Transverse colon (tissue), 4 donors: Measurements from ENCODE around the gene SGK2. TPM values are rescaled to one million over a fixed set of nuclear protein-coding genes. Genes with fewer than 3 reads are reported as not detected.

Experiments used
- DNase-seq: peaks from one replicate; pipeline ENCODE4 v3.0.0-alpha.2; 2019
- H3K27ac ChIP-seq, 4 donors: fragments of 200-600 bp; sonication (generic); 2 replicates each; pipeline ENCODE4 v1.5.1; 2016 to 2018; ENCODE audit warnings: inconsistent platforms in 4 of 4
- H3K27me3 ChIP-seq: fragments of 200-600 bp; sonication (generic); 2 replicates; pipeline ENCODE4 v1.5.1; 2017; ENCODE audit warnings: inconsistent platforms
- H3K36me3 ChIP-seq, 4 donors: fragments of 200-600 bp; sonication (generic); 2 replicates each; pipeline ENCODE4 v1.5.1; 2017 to 2019; ENCODE audit warnings: inconsistent platforms in 4 of 4
- H3K4me1 ChIP-seq, 4 donors: fragments of 200-600 bp; sonication (generic); 2 replicates each; pipeline ENCODE4 v1.5.1; 2017 to 2020; ENCODE audit warnings: inconsistent platforms in 4 of 4
- H3K4me3 ChIP-seq, 4 donors: fragments of 200-600 bp; sonication (generic); 1 replicate in 1 of 4; 2 replicates in 3 of 4; pipeline versions ENCODE4 v1.5.1 to v1.6.1; 2017 to 2019; ENCODE audit warnings: inconsistent platforms in 4 of 4
- H3K9me3 ChIP-seq, 2 donors: fragments of 200-600 bp; sonication (generic); 2 replicates each; pipeline ENCODE4 v1.5.1; 2017 to 2019; ENCODE audit warnings: inconsistent platforms in 2 of 2
- EP300 ChIP-seq: sonication (generic); formaldehyde crosslinking; IDR thresholded peaks from one replicate; pipeline ENCODE4 v1.6.1; 2017; ENCODE audit warnings: antibody characterized with exemption, low read depth
- POLR2A ChIP-seq: fragments of 450-650 bp; IDR thresholded peaks from one replicate; pipeline ENCODE4 v1.6.1; 2016; ENCODE audit warnings: antibody characterized with exemption, mild to moderate bottlenecking, moderate library complexity
- POLR2AphosphoS5 ChIP-seq, 3 donors: sonication (generic); formaldehyde crosslinking; IDR thresholded peaks; one replicate each; pipeline ENCODE4 v1.6.1; 2016; ENCODE audit warnings: antibody characterized with exemption in 3 of 3
- WGBS, 2 donors: methylation state at CpG; one replicate each; pipeline ENCODE4 v1.1.5; 2018; ENCODE audit warnings: low coverage in 1 of 2; 5-methylcytosine and 5-hydroxymethylcytosine counted together
- in situ Hi-C, 4 donors: fragments of 200-750 bp; cut with MboI; loops; one replicate each; pipeline versions ENCODE4 v1.15.0 to v1.15.1; 2017; ENCODE audit warnings: low sequenced_read_pairs in 3 of 4, low pct_ligation_motif_present in 1 of 4, low pct_unique_long_range_greater_than_20kb in 1 of 4
- intact Hi-C: fragments of 100-400 bp; cut with DNase I; formaldehyde crosslinking; loops from one replicate; pipeline ENCODE4 v1.15.1; 2023; ENCODE audit warnings: low total_unique reads
- total RNA-seq, 4 donors: library from RNA; depleted of rRNA; stranded (reverse); fragments of >200 nt; gene quantifications; one replicate each; pipeline ENCODE4 v1.1.0, GENCODE V29; 2016
- TF ChIP-seq, protein P1 (sequence below), 5 experiments: fragments of 200-600 bp in 3 of 5; fragments of 450-650 bp in 2 of 5; sonication (generic) in 3 of 5; IDR thresholded peaks; 1 replicate in 2 of 5; 2 replicates in 3 of 5; pipeline ENCODE4 v1.5.1; 2016 to 2017; ENCODE audit warnings: antibody characterized with exemption in 5 of 5, inconsistent platforms in 3 of 5, mild to moderate bottlenecking in 2 of 5, moderate library complexity in 1 of 5

Gene SGK2
- total RNA-seq, 4 donors from 2014 or later, result 71.6 to 293 (median 149) TPM

DNA sequence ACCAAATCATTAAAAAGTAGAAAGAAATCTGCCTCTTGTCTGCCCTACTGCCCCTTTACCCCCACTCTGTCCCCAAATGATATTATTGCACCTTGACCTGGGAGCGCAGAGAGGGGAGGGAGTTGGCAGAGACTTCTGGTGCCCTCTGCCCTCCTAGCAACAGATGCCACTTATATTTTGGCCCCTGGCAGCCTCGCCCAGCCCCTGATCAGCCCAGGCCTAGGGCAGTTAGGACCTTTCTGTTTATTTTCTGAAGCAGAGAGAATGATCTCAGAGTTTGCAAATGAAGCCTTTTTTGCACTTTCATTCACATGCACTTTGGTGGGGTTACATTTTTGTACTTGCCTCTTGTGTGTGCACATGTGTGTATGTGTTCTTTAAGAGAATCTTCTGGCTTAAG lies 8.4 kb upstream of the SGK2 start:
- TF ChIP-seq POLR2AphosphoS5 (IDR thresholded peaks at IDR 0.05), result no peak
- TF ChIP-seq, protein P1, sequence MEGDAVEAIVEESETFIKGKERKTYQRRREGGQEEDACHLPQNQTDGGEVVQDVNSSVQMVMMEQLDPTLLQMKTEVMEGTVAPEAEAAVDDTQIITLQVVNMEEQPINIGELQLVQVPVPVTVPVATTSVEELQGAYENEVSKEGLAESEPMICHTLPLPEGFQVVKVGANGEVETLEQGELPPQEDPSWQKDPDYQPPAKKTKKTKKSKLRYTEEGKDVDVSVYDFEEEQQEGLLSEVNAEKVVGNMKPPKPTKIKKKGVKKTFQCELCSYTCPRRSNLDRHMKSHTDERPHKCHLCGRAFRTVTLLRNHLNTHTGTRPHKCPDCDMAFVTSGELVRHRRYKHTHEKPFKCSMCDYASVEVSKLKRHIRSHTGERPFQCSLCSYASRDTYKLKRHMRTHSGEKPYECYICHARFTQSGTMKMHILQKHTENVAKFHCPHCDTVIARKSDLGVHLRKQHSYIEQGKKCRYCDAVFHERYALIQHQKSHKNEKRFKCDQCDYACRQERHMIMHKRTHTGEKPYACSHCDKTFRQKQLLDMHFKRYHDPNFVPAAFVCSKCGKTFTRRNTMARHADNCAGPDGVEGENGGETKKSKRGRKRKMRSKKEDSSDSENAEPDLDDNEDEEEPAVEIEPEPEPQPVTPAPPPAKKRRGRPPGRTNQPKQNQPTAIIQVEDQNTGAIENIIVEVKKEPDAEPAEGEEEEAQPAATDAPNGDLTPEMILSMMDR (IDR thresholded peaks at IDR 0.05), result no peak
- no peak for TF ChIP-seq POLR2A
- peaks cover 0 to 19% (median 5%) of the 10 kb centered on the region in 4 donors for H3K4me1 ChIP-seq
- intact Hi-C loops (no loop called here), in situ Hi-C loops (no loop called here)
- peak overlapping the region; percentile 21 to 34 (median 27) for H3K27ac ChIP-seq
- no peak overlapping the region for H3K4me3 ChIP-seq
- no peaks in the 10 kb centered on the region for H3K36me3 ChIP-seq
- 61 to 80% methylated on average over 1 to 2 of the region's 2 CpGs for WGBS, 2 donors
- H3K9me3 ChIP-seq, result no peaks in the 10 kb centered on the region
- peak; percentile 37 for DNase-seq
- no peaks in the 10 kb centered on the region for H3K27me3 ChIP-seq

DNA sequence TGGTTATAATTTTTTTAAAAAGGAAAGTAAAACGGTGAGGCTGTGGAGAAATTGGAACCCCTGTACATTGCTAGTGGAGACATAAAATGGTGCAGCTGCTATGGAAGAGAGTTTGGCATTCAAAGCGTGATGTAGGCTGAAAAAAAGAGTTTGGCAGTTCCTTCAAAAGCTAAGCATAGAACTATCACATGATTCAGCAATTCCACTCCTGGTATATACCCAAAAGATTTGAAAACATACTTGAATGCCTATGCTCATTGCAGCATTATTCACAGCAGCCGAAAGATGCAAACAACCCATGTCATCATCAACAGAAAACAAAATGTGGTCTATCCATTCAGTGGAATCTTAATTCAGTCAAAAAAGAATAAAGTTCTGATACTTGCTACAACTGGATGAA lies 4.5 kb upstream of the SGK2 start:
- in situ Hi-C loops, result no loop called here
- 68 to 75% methylated on average over 3 of the region's 3 CpGs for WGBS, 2 donors

DNA sequence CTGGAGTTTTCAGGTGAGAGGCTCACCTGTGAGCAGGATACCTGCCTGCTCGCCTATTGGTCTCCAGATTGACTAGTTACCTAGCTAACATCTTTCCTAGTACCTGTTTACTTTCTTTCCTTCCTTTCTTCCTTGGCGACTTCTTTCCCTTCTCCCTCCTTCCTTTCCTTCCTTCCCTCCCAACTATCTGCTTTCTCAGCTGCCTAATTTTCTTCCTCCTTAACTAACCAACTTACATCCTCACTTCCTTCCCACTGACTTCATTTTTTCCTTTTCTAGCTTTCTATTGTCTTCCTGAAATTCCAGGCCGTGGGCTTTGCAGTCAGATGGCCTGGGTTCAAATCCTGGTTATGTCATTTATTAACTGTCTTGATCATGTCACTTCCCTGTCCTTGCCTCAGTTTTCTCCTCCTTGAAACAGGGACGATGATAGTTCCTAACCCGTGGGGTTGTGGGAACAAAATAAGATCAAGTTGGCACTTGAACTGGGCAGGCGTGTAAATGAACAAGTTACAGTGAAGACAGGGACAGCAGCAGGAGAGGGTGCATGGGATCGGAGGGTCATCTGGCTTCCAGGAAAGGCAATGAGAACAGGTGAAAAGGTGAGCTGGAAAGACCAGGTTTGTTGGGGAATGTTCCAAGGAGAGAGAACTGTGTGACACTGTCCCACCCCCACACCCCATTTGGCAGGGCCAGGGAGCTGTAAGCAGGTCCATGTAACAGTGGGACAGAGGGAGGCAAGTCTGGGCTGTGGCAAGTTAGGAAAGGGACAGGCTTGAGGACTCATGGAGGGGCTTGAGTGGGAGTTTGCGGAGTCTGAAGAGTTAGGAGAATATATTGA lies 540 bp downstream of the SGK2 start:
- intact Hi-C loops, result no loop called here
- no peak for TF ChIP-seq POLR2AphosphoS5 (IDR thresholded peaks at IDR 0.05)
- TF ChIP-seq POLR2A, result no peak
- no peak for TF ChIP-seq EP300
- TF ChIP-seq, protein P1 (IDR thresholded peaks at IDR 0.05), result no peak
- H3K9me3 ChIP-seq, result no peaks in the 10 kb centered on the region
- H3K27ac ChIP-seq, result peak overlapping the region; percentile 85 to 89 (median 87)
- peaks cover 5 to 31% (median 21%) of the 10 kb centered on the region in 4 donors for H3K4me1 ChIP-seq
- in situ Hi-C loops, result no loop called here
- H3K4me3 ChIP-seq, result peak overlapping the region in 3 of 4 donors; percentile 17 to 42 (median 31)
- no peaks in the 10 kb centered on the region for H3K27me3 ChIP-seq
- 46 to 49% methylated on average over 8 of the region's 8 CpGs for WGBS, 2 donors
- H3K36me3 ChIP-seq, result no peaks in the 10 kb centered on the region
- DNase-seq, result no peak

More for the DNA sequence above, 4.5 kb upstream of the SGK2 start:
- Histone ChIP-seq H3K9me3 (no peaks in the 10 kb centered on the region), H3K4me3 (no peak overlapping the region), H3K4me1 (peaks cover 5 to 47% (median 24%) of the 10 kb centered on the region in 4 donors), H3K36me3 (no peaks in the 10 kb centered on the region), H3K27ac (no peak overlapping the region), H3K27me3 (no peaks in the 10 kb centered on the region)
- TF ChIP-seq, protein P1 (IDR thresholded peaks at IDR 0.05), result no peak
- TF ChIP-seq EP300 (no peak), POLR2A (no peak), POLR2AphosphoS5 (IDR thresholded peaks at IDR 0.05) (no peak)
- intact Hi-C loops, result no loop called here
- no peak for DNase-seq

DNA sequence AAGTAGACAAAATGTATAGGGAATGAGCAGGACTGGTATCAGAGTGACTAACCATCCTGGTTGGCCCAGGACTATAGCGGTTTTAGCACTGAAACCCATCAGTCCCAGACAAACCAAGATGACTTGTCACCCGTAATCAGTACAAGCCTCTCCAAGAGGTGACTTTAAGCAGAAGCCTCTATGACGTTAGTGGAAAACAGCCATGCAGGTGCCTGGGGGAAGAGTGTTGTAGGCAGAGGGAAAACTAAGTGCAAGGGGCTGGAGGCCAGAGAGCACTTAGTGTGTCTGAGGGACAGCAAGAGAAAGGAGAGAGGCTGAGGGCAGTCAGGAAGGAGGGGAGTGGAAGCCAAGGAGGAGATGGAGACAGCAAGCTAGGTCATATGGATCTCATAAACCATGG lies 2.1 kb downstream of the SGK2 start:
- H3K36me3 ChIP-seq, result no peaks in the 10 kb centered on the region
- H3K4me3 ChIP-seq, result peak overlapping the region in 1 of 4 donors; percentile 42
- DNase-seq, result no peak
- no peaks in the 10 kb centered on the region for H3K27me3 ChIP-seq
- no peak overlapping the region for H3K27ac ChIP-seq
- intact Hi-C loops (no loop called here), in situ Hi-C loops (no loop called here)
- H3K4me1 ChIP-seq, result peaks cover 4 to 27% (median 17%) of the 10 kb centered on the region in 4 donors
- 85 to 100% methylated on average over 1 to 3 of the region's 3 CpGs for WGBS, 2 donors
- H3K9me3 ChIP-seq, result no peaks in the 10 kb centered on the region
- TF ChIP-seq, protein P1 (IDR thresholded peaks at IDR 0.05), result no peak
- TF ChIP-seq POLR2AphosphoS5 (IDR thresholded peaks at IDR 0.05) (no peak), POLR2A (no peak), EP300 (no peak)
